ENCODE results near the gene TXNDC15. TPM values are rescaled to one million over a fixed set of nuclear protein-coding genes. Genes with fewer than 3 reads are reported as not detected.

Gene TXNDC15
- total RNA-seq, 2 donors from 2014 or later, result 31.5 to 36.5 TPM

DNA sequence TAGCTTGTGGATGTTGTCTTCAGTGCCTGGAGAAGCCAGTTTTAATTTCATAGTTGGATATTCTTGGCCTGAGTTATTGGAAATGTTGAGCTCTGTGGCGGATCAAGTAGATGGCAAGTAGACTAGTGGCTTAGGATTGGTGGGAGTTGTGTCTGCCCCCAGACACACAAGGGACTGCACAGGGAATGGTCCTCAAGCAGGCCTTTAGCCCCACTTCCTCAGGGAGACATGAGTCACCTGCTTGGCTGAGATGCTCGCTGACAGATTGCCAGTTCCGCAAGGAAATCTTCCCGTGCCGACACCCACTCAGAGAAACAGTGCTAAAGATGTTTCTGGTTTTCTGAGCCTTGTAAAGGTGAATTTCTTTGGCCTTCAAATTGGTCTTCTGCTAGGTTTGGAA is 74.7 kb downstream of the TXNDC15 start:
- no peak for ATAC-seq
- no peaks in the 10 kb centered on the region for H3K9me3 ChIP-seq (ENCODE audit: control insufficient read depth, low read length, poor library complexity, severe bottlenecking)
- DNase-seq, result no peak
- Mint-ChIP-seq H3K4me1 (peaks cover 2% of the 10 kb centered on the region), H3K27ac (no peak overlapping the region), H3K4me3 (no peak overlapping the region), H3K27me3 (no peaks in the 10 kb centered on the region), H3K36me3 (ENCODE audit: low read depth) (no peaks in the 10 kb centered on the region)

DNA sequence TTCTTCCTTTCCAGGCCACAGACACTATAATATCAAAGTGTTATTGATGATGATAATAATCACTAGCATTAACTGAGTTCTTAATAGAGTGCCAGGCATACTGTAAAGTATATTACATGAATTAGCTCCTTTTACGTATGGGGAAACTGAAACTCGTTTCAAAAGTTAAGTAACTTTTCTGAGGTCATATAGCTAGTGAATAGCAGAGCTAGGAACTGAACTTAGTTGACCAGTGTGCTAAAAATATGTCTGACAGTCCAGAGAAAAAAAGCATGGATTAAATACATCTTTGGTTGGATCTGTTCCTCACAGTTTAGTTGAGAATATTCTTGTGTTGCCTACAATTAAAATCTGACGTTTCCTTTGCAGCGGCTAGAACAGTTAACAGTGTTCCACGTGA is 75.1 kb downstream of the TXNDC15 start:
- DNase-seq, result no peak
- ATAC-seq, result no peak
- H3K27ac Mint-ChIP-seq, result no peak overlapping the region
- H3K9me3 ChIP-seq (ENCODE audit: control insufficient read depth, low read length, poor library complexity, severe bottlenecking), result no peaks in the 10 kb centered on the region
- H3K27me3 Mint-ChIP-seq, result no peaks in the 10 kb centered on the region
- H3K4me3 Mint-ChIP-seq, result no peak overlapping the region
- peaks cover 2% of the 10 kb centered on the region for H3K4me1 Mint-ChIP-seq
- no peaks in the 10 kb centered on the region for H3K36me3 Mint-ChIP-seq (ENCODE audit: low read depth)

Other genes with a start within 250 kb of the TXNDC15 start
- 10 to 100 TPM; 33.7 to 47.5 TPM for gene SAR1B, start 241.5 kb upstream of the TXNDC15 start, total RNA-seq
- gene SEC24A, start 225.6 kb upstream of the TXNDC15 start, total RNA-seq, result 10 to 100 TPM; 17.0 to 21.0 TPM
- gene CAMLG, start 135.8 kb upstream of the TXNDC15 start, total RNA-seq, result 10 to 100 TPM; 31.0 to 35.4 TPM
- 10 to 100 TPM; 47.2 to 52.7 TPM for gene DDX46, start 115.6 kb upstream of the TXNDC15 start, total RNA-seq
- gene C5orf24, start 28.4 kb upstream of the TXNDC15 start, total RNA-seq, result 10 to 100 TPM; 23.9 to 29.5 TPM
- 10 to 100 TPM in 1 of 2 donors, 1 to 10 TPM in 1; 9.0 to 10.9 TPM for gene PCBD2, start 30.8 kb downstream of the TXNDC15 start, total RNA-seq
- gene CATSPER3, start 93.5 kb downstream of the TXNDC15 start, total RNA-seq, result under 1 TPM; 0.50 TPM
- not detected for gene PITX1, start 159.9 kb downstream of the TXNDC15 start, total RNA-seq